Femur (tissue), 1 donor: ENCODE results near the gene FUT8.

Source experiments
- DNase-seq: peaks from one replicate; pipeline ENCODE4 v3.0.0-alpha.2; 2017

Gene FUT8

GRCh38 chr14:65560340-65561027 is 148.0 kb downstream of the FUT8 start:
- DNase-seq: no peak

GRCh38 chr14:65564370-65564769 is 151.8 kb downstream of the FUT8 start:
- no peak for DNase-seq

GRCh38 chr14:65565948-65566347 is 153.4 kb downstream of the FUT8 start:
- DNase-seq: no peak

GRCh38 chr14:65566820-65567522 is 154.4 kb downstream of the FUT8 start:
- no peak for DNase-seq

DNA sequence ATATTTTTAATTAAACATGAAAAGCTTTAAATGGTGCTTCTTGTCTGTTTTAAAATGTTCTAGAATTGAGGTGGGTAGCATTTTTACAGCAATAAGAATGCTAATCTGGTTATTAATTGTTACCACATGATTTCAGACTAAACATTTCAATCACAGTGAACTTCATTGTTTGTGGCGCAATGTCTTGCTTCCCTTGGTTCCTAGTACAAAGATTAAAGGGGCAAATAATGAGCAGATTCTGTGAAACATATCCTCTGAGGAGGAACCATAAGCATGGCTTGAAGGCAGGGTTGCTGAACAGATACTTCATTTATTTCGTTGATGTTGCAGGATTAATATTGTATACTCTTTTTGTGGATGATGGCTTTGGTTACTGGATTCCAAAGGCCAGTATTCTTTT is 162.1 kb downstream of the FUT8 start:
- no peak for DNase-seq

DNA sequence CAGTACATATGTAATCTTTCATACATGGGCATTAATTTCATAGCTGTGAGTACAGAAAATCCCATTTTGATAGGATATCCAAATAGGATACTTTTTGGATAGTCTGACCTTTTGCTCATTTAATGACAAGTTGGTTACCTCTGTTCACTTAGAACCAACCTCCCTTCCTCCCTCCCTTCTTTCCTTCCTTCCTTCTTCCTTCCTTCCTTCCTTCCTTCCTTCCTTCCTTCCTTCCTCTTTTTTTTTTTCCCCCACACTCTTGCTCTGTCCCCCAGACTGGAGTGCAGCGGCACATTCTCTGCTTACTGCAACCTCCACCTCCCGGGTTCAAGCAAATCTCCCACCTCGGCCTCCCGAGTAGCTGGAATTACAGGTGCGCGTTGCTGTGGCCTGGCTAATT is 162.9 kb downstream of the FUT8 start:
- DNase-seq: no peak

GRCh38 chr14:65580973-65581372 is 168.4 kb downstream of the FUT8 start:
- DNase-seq: no peak

- DNase-seq: no peak
Observed at GRCh38 chr14:65581378-65581777, 168.8 kb downstream of the FUT8 start.

DNA sequence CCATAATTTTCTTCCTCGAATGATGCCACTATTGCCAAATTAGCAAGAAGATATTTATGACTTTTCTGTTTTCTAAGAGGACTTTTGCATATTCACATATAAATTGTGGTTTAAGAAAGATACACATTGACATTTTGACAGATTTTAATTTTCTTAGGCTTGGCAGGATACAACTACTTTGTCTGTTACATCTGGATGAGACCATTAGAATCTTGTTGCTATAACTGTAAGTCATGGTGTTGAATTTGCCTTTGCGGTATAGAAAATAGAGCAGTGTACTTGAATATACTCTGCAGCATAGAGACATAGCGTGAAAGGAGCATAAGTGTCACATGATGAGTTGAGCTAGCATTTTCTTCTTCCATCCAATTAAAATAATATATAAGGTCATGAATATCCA is 169.3 kb downstream of the FUT8 start:
- no peak for DNase-seq

GRCh38 chr14:65585216-65585615 is 172.7 kb downstream of the FUT8 start:
- no peak for DNase-seq

DNA sequence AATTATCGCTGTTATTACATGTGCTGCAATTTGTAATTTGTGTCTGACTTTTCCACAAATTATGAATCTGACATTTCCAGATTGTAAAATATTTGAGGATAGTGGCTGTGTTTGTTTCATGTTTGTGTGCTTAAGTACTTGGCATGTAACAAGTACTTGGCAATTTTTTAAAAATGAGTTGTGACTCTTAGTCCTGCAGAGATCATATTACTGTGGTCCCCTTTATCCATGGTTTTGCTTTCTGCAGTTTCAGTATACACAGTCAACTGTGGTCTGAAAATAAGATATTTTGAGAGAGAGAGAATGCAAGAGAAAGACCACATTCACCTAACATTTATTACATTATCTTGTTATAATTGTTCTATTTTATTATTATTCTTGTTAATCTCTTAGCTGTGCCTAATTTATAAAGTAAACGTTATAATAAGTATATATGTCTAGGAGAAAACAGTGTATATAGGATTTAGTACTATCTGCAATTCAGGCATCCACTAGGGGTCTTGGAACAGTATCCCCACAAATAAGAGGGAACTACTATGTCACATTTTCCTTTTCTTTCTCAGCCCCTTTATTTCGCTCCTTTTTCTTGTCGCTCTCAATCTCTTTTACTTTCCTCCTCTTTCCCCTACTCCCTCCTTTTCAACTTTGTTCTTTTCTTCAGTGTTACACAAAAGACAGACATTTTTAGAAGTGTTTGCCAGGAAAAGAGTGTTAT is 176.1 kb downstream of the FUT8 start:
- no peak for DNase-seq

- DNase-seq: no peak
Observed at GRCh38 chr14:65594153-65594881, 181.8 kb downstream of the FUT8 start.

DNA sequence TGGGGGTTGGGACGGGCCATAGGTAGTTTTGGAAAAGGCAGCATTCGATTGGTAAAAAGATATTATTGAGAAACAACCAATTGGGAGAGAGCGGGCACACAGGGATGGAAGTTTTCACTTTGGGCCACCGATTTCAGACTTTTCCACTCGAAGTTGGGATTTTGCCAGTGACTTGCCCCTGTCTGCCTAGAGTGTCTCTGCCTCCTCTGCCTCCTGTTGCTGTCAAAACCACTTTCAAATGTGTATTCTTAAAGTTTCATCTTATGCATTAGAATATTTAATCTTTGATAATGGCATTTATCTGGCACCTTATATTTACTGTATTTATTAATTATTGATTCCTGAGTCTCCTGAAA is 182.3 kb downstream of the FUT8 start:
- DNase-seq: no peak

DNA sequence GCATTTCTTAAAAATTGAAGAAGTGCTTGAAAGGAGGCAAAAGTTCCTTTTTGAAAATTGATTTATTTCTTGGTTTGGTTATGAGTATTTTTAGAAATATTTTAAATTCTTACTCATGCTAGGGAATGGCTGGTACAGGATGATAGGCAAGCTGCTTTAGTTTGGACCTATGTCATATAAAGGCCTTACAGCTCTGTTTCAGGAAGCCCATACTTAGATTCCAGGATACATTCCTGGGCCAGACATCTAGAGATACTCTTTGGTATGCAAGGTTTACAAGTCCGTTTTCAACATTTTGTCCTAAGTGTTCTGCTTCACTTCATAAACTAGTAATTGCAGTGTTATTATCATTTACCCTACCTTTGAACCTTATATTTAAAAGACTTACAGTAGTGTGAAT is 186.8 kb downstream of the FUT8 start:
- DNase-seq: no peak

DNA sequence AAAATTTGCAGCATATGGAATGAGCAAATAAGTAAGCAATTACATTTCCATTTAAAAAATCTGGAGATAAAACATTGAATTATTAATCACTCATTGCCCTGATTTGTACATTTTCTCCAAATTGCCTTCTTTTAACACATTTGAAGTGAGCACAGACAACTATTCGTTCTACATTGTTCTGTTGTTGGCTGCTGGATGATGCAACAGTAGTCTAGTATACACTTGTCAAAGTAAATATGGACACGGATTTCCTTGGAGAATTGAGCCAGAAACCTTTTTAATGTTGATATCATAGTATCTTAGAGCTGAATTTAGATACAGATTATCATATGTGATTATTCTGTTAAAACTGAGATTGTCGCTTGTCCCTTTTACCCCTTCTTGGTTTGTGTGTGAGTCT is 188.2 kb downstream of the FUT8 start:
- no peak for DNase-seq

DNA sequence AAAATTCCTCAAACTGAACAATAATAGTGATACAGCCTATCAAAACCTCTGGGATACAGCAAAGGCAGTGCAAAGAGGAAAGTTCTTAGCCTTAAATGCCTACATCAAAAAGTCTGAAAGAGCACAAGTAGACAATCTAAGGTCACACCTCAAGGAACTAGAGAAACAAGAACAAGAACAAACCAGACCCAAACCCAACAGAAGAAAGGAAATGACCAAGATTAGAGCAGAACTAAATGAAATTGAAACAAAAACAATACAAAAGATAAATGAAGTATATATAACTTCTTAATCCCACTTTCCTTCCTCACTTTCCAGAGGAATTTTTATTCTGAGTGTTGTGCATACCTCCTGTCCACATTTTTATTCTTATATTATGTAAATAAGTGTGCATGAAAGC is 192.0 kb downstream of the FUT8 start:
- DNase-seq: no peak

- DNase-seq: no peak
Observed at GRCh38 chr14:65604936-65605335, 192.4 kb downstream of the FUT8 start.

GRCh38 chr14:65606460-65606859 is 193.9 kb downstream of the FUT8 start:
- DNase-seq: no peak

GRCh38 chr14:65613131-65613650 is 200.7 kb downstream of the FUT8 start:
- no peak for DNase-seq

GRCh38 chr14:65618996-65619395 is 206.5 kb downstream of the FUT8 start:
- DNase-seq: no peak

- no peak for DNase-seq
Observed at GRCh38 chr14:65620195-65620594, 207.7 kb downstream of the FUT8 start.

DNA sequence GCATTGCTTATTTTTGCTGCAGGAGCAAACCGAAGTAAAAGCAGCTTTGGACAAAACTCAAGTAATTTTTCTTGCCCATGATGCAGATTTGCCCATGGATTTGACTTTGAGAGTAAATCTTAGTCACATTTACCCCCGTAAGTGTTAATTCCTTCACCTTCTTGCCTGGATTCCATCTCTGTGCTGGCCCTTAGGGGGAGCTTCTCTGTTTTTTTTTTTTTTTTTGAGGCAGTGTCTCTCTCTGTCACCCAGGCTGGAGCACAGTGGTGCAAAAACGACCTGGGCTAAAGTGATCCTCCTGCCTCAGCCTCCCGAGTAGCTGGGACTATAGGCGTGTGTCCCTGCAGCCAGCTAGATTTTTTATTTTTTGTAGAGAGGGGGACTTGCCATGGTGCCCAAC is 210.2 kb downstream of the FUT8 start:
- DNase-seq: no peak

GRCh38 chr14:65623759-65624158 is 211.2 kb downstream of the FUT8 start:
- no peak for DNase-seq
